AG09309 (cell line): ENCODE results near the gene IER3.
"Not testable (repeated sequence)": the region's sequence is repeated elsewhere in the genome, so short reads cannot be mapped to it uniquely, and the experiment has no call there.

ENCODE experiments used
- DNase-seq: peaks from one replicate; pipeline ENCODE4 v3.0.0-alpha.2; 2010; ENCODE audit warnings: low read depth
- H3K4me3 ChIP-seq: 2 replicates; pipeline ENCODE4 v1.5.1; 2011; ENCODE audit warnings: mild to moderate bottlenecking, low read depth, low read length, moderate library complexity; ENCODE audit not compliant: control insufficient read depth
- TF ChIP-seq, protein P1 (sequence below): IDR thresholded peaks from 2 replicates; pipeline ENCODE4 v1.5.1; 2011; ENCODE audit warnings: mild to moderate bottlenecking, low read depth, low read length, inconsistent platforms; ENCODE audit not compliant: insufficient read depth, control insufficient read depth; ENCODE audit errors: missing control alignments

Gene IER3

DNA sequence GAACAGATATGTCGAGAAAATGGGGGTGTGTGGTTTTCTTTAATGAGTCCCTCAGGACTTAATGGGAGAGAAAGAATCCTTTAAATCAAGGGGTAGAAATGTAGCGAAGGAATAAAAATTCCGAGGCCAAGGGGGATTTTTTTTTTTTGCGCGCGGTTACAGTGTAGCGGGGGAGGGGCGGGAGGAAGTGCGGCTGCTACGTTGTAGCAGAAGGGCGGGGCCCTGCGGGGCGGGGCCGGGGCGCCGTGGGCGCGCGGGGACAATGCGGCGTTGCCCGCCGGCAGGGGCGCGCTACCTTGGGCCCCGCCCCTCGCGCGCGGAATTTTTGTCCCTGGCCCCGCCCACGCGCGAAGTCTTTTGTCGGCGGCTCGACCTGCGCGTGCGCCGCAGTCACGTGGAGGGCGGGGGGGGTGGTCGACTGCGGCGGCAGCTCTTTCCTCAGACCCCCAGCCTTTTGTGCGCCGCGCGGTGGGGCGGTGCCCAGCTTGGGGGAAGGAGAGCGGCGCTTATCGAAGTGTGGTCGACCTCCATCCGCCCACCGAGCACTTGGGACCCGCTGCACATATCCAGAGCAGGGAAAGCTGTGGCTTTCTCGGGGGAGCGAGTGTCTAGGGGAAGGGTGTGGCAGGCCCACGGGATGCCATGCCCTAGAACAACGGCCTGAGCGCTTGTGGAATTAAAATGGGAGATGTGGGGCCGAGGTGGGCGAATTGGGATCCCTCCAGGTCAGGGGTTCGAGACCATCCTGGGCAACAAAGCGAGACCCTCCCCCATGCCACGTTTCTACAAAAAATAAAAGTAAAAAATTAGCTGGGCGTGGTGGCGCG lies 22.9 kb downstream of the IER3 start:
- H3K4me3 ChIP-seq = peak overlapping the region; percentile 96
- TF ChIP-seq, protein P1, sequence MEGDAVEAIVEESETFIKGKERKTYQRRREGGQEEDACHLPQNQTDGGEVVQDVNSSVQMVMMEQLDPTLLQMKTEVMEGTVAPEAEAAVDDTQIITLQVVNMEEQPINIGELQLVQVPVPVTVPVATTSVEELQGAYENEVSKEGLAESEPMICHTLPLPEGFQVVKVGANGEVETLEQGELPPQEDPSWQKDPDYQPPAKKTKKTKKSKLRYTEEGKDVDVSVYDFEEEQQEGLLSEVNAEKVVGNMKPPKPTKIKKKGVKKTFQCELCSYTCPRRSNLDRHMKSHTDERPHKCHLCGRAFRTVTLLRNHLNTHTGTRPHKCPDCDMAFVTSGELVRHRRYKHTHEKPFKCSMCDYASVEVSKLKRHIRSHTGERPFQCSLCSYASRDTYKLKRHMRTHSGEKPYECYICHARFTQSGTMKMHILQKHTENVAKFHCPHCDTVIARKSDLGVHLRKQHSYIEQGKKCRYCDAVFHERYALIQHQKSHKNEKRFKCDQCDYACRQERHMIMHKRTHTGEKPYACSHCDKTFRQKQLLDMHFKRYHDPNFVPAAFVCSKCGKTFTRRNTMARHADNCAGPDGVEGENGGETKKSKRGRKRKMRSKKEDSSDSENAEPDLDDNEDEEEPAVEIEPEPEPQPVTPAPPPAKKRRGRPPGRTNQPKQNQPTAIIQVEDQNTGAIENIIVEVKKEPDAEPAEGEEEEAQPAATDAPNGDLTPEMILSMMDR = peak; percentile 32

DNA sequence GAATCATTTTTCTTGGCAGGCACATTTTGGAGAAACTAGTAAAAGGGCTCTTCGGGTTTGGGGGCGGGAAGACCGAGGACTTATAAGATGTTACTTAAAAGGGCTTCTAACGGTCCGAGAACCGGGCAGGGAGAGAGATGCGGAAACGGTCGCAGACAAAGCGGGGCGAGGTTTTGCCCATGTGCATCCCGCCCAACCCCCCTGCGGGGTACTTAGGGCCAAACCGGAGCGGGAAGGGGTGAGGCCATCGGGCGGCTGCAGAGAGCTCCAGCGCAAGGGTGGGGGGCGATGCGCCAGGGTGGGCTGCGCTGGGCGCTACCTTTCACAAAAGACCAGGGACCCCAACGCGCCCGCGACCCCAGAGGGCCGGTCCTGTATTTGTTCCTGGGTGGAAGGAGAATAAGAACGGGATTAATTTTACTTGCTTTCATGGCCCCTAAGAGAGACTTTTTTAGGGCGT lies 23.6 kb downstream of the IER3 start:
- DNase-seq = no peak
- H3K4me3 ChIP-seq = peak overlapping the region; percentile 59
- TF ChIP-seq, protein P1 = no peak

More for the DNA sequence above, 22.9 kb downstream of the IER3 start:
- no peak for DNase-seq

DNA sequence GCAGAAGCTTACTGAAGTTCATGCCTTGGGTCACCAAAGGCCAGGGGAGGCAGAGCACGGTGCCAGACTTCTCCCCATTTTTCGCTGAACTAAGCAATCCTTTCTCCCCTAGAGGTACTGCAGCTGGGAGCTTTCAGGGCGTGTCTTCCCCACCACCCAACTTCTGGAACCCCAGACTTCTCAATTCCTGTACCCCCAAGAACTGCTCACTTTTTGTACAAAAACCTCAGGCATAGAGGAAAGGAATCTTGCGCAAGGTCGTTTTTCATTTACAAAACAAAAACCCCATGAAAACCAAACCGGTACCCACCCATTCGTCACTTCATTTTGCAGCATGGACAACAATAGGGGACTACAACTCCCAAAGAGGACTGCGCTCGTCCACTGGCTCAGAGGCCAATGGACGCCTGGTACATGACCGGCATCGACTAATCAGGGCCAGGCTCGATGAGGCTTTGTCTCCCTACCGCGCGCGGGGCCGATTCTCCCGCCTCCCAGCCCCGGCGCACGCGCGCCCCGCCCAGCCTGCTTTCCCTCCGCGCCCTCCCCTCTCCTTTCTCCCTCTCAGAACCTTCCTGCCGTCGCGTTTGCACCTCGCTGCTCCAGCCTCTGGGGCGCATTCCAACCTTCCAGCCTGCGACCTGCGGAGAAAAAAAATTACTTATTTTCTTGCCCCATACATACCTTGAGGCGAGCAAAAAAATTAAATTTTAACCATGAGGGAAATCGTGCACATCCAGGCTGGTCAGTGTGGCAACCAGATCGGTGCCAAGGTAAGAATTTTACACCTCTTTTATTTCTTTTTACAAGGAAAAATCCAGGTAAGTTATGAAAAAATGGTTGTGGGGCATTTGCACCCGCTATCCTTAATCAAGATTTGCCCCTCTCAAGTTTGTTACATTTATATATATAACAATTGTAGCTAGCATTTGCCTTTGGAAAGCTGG lies 24.3 kb downstream of the IER3 start, which contains the start of gene TUBB:
Gene TUBB (plus strand): TSS at position 562 of the 947 bp plus-strand sequence. CDS start 155 bp downstream, at position 717.
- TF ChIP-seq, protein P1 = no peak
- H3K4me3 ChIP-seq = peak within 1 kb of the TSS; percentile 60
- peak; percentile 90 for DNase-seq

DNA sequence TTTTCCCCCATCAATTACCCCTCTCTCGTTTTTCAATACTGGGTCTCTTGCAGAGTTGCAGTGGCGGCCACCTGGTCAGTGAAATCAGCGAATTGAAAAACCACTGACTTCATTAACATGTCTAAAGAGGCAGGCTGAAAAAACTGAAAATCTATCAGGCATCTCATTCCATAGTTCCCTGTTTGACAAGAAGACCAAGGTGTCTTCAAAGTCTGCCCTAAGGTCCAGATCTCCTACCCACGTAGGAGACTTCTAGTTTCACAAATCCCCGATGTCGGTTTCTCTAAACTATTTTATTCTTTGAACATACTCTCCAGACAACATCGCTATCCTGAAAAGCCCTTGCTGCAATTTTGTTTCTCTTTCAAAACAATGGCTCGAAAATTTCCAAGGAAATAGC lies 25.0 kb downstream of the IER3 start:
- TF ChIP-seq, protein P1 = no peak
- peak overlapping the region; percentile 60 for H3K4me3 ChIP-seq
- DNase-seq = no peak

DNA sequence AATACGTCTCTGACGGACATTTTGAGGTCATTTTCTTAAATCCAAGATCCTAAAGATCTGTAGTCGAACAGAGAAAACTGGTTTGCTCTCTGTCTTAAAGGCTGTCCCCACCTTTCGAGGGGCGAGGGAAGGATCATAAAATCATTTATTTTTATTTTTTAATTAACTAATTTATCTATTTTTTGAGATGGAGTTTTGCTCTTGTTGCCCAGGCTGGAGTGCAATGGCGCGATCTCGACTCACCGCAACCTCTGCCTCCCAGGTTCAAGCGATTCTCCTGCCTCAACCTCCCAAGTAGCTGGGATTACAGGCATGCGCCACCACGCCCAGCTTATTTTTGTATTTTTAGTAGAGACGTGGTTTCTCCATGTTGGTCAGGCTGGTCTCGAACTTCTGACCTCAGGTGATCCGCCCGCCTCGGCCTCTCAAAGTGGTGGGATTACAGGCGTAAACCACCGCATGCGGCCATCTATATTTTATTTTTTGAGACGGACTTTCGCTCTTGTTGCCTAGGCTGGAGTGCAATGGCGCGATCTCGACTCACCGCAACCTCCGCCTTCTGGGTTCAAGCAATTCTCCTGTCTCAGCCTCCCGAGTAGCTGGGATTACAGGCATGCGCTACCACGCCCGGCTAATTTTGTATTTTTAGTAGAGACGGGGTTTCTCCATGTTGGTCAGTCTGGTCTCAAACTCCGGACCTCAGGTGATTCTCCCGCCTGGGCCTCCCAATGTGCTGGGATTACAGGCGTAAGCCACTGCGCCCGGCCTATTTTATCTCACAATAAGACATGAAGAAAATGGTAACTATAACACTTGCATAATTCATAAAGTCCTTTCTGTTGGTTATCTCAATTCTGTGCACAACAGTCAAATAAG lies 26.3 kb downstream of the IER3 start:
- DNase-seq = not testable (repeated sequence)
- peak overlapping the region; percentile 18 for H3K4me3 ChIP-seq

DNA sequence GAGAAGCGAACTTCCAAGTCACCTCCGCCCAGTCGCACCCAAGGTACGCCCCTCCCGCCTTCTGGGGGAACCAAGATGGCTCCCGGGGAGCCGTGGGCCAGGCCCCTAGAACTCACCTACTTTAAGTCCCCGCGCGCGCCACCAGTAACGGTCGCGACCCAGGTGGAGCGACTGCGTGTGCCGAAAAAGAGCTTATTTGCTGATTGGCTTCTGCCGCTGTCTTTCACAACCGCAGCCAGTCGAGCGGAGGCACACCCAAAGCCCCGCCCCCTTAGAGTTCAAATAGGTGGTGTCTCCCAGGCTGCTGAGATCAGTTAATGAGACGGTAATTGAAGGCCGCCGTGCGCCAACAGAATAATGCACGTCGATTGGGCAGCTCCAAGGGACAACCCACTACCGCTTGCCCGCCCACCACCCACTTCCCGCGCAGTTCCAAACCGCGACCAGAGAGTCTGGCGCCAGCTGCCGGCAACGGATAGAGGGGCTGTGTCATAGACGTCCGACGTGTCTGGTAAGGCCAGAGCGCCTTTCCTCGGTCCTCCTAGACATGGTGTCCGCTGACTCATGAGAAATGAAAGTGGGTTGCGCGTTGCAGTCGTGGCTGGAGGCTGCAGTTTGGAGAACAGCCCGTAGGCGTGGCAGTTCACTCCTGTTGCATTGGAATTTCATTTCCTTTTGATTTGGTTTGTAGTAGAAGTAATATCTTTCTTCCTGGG lies 27.1 kb downstream of the IER3 start, which contains the start of gene MDC1:
Gene MDC1 (minus strand): TSS at position 153 of the 716 bp plus-strand sequence. CDS start 2,106 bp downstream, outside the sequence.
- peak; percentile 100 for DNase-seq
- TF ChIP-seq, protein P1 = peak; percentile 31
- peak within 1 kb of the TSS; percentile 79 for H3K4me3 ChIP-seq
